ENCODE data around the gene CCDC154.

Gene CCDC154

DNA sequence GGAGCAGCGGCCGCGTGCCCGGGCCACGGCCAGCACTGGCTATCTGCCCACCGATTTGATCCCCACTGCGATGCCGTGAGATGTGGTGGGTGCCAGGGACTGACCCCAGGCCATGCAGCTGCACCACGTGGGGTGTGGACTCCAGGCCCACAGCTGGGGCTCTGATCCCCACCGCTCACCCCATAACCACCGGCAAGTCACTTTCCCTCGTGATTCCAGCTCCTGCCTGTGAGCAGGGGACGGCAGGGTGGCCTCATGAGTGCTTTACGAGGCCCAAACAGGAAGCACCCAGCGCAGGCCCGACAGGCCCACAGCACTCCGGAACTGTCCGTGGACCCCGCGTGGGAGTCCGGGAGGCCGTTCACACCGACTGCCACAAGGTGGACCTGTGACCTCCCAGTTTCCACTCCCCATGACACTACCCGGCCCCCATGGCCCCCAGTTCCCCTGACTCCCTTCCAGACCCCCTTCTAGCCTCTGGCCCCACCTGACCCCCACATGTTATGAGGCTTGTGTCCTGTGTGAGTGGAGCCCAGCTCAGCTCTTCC lies 43.8 kb upstream of the CCDC154 start:
- Histone ChIP-seq H3K27ac (no peak overlapping the region), H3K9me3 (ENCODE audit: control insufficient read depth, low read length) (no peaks in the 10 kb centered on the region), H3K9ac (no peak overlapping the region), H3K36me3 (ENCODE audit: control insufficient read depth, insufficient read depth, low read length) (no peaks in the 10 kb centered on the region), H3K27me3 (ENCODE audit: control insufficient read depth, insufficient read depth, low read length) (no peaks in the 10 kb centered on the region), H3K4me1 (peaks cover 2% of the 10 kb centered on the region), H3K4me3 (ENCODE audit: low read depth, low read length) (no peak overlapping the region), H3K79me2 (no peaks in the 10 kb centered on the region), H2AFZ (no peak overlapping the region), H3K4me2 (ENCODE audit: low read length) (no peak overlapping the region)
- TF ChIP-seq CTCF (IDR thresholded peaks at IDR 0.05) = no peak

GRCh38 chr16:1487395-1488053 lies 43.2 kb upstream of the CCDC154 start:
- Histone ChIP-seq H3K4me1 (no peaks in the 10 kb centered on the region), H3K9me3 (ENCODE audit: control insufficient read depth, low read length) (no peaks in the 10 kb centered on the region), H2AFZ (no peak overlapping the region), H3K4me3 (ENCODE audit: low read depth, low read length) (no peak overlapping the region), H3K79me2 (no peaks in the 10 kb centered on the region), H3K36me3 (ENCODE audit: control insufficient read depth, insufficient read depth, low read length) (no peaks in the 10 kb centered on the region), H3K27ac (no peak overlapping the region), H3K9ac (no peak overlapping the region), H3K4me2 (ENCODE audit: low read length) (no peak overlapping the region), H3K27me3 (ENCODE audit: control insufficient read depth, insufficient read depth, low read length) (no peaks in the 10 kb centered on the region)
- no peak for TF ChIP-seq CTCF (IDR thresholded peaks at IDR 0.05)

GRCh38 chr16:1486551-1487390 lies 42.4 kb upstream of the CCDC154 start:
- no peak for TF ChIP-seq CTCF (IDR thresholded peaks at IDR 0.05)
- Histone ChIP-seq H3K4me1 (no peaks in the 10 kb centered on the region), H3K9me3 (ENCODE audit: control insufficient read depth, low read length) (no peaks in the 10 kb centered on the region), H3K9ac (no peak overlapping the region), H3K4me3 (ENCODE audit: low read depth, low read length) (no peak overlapping the region), H3K27ac (no peak overlapping the region), H3K36me3 (ENCODE audit: control insufficient read depth, insufficient read depth, low read length) (no peaks in the 10 kb centered on the region), H2AFZ (no peak overlapping the region), H3K27me3 (ENCODE audit: control insufficient read depth, insufficient read depth, low read length) (no peaks in the 10 kb centered on the region), H3K4me2 (ENCODE audit: low read length) (no peak overlapping the region), H3K79me2 (no peaks in the 10 kb centered on the region)

DNA sequence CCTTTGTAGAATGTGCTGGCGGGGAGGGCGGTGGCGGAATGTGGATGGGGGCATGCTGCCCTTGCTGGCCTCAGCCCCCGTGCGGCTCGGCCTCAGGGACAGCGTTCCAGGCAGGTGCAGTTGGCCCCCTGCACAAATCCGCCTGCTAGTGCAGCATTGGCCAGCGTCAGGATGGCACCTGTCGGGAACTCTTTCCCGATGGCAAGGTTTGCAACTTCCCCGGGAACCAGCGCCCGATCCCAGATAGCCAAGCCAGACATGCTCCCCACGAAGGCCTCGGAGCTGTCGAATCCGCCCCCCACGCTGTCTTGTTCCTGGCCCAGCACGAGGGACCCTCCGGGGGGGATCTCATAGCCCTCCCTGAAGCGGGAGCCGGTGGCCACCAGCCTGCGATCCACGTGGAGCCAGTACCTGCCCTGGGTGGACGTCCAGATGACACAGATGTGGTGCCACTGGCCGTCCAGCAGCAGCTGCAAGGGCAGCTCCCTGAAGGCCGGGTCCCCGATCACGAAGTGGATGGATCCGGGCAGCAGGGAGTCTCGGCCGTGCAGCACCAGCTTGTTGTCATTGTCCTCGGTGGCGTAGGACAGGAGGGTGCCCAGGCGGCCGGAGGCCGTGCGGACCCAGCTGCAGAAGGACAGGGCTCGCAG lies 41.6 kb upstream of the CCDC154 start:
- no peak overlapping the region for H3K27ac ChIP-seq
- no peaks in the 10 kb centered on the region for H3K4me1 ChIP-seq
- no peaks in the 10 kb centered on the region for H3K36me3 ChIP-seq (ENCODE audit: control insufficient read depth, insufficient read depth, low read length)
- no peaks in the 10 kb centered on the region for H3K27me3 ChIP-seq (ENCODE audit: control insufficient read depth, insufficient read depth, low read length)
- H2AFZ ChIP-seq = no peak overlapping the region
- H3K4me3 ChIP-seq (ENCODE audit: low read depth, low read length) = no peak overlapping the region
- H3K9ac ChIP-seq = no peak overlapping the region
- no peaks in the 10 kb centered on the region for H3K79me2 ChIP-seq
- no peak for TF ChIP-seq CTCF (IDR thresholded peaks at IDR 0.05)
- H3K4me2 ChIP-seq (ENCODE audit: low read length) = no peak overlapping the region
- no peaks in the 10 kb centered on the region for H3K9me3 ChIP-seq (ENCODE audit: control insufficient read depth, low read length)
